HFF-Myc (cell line): ENCODE results near the gene EYS.
"Not testable (repeated sequence)": the region's sequence is repeated elsewhere in the genome, so short reads cannot be mapped to it uniquely, and the experiment has no call there.

Source experiments
- DNase-seq: peaks from one replicate; pipeline ENCODE4 v3.0.0-alpha.2; 2011; ENCODE audit warnings: low read depth; ENCODE audit errors: extremely low read depth
- H3K4me3 ChIP-seq: replicated peaks from 2 replicates; pipeline ENCODE4 v1.5.1; 2011; ENCODE audit warnings: low read depth, mild to moderate bottlenecking, control low read depth, low read length
- CTCF ChIP-seq: IDR thresholded peaks from 2 replicates; pipeline ENCODE4 v1.5.1; 2012; ENCODE audit warnings: mild to moderate bottlenecking, low read depth, low read length, control low read depth; ENCODE audit errors: missing control alignments

Gene EYS

DNA sequence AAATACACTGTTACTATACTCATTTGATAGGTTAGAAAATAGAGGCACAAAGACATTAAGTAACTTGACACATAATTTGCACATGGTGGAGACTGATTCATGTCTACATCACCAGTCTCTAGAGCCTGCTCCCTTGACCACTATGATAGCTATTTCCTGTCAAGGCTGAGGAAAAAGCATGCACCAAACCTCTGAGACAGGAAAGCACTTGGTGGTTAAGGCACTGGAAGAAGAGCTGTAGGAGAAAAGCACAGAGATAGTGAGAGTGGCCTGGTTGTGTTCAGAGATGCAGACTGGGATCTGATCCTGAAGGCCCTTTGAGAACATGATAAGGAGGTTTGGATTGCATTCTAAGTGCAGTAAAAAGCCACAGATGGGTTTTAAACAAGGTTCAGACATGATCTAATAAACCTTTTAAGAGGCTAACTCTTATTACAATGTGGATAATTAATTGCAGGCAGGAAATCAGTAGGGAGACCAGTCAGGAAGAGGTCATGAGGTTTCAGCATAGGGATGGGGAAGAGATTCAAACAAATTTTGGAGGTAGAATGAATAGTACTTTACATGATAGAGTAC is 1902.6 kb downstream of the EYS start:
- H3K4me3 ChIP-seq = peak overlapping the region; percentile 7
- no peak for TF ChIP-seq CTCF
- peak; percentile 88 for DNase-seq

DNA sequence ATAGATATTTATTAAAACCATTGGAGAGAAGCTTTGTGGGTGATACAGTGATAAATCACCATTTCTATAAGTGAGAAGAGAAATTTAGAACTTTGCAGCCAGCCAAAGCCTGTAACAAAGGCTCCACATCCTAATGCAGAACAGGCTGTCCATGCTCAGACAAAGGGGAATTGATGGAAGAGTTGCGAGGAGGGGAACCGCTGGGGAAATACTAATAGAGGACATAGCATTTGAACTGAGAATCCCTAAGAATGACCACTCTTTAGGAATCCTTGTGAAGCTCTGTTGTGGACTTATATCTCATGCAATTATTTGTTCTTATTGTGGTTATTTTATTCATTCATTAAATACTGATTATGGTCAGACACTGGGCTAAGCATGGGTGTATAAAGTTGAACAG is 1903.7 kb downstream of the EYS start:
- TF ChIP-seq CTCF = no peak
- H3K4me3 ChIP-seq = no peak overlapping the region
- no peak for DNase-seq

GRCh38 chr6:63802606-63803206 is 1904.3 kb downstream of the EYS start:
- H3K4me3 ChIP-seq = no peak overlapping the region
- TF ChIP-seq CTCF = peak; percentile 57
- peak; percentile 12 for DNase-seq

DNA sequence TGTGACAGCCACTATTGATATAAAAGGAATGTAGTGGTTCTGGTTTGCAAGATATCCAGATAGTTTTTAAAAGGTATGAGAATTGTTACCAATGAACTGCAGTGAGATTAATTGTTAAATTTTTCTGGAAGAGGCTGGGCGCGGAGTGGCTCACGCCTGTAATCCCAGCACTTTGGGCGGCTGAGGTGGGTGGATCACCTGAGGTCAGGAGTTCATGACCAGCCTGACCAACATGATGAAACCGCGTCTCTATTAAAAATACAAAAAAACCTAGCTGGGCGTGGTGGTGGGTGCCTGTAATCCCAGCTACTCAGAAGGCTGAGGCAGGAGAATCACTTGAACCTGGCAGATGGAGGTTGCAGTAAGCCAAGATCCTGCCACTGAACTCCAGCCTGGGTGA is 1906.6 kb downstream of the EYS start:
- not testable (repeated sequence) for H3K4me3 ChIP-seq, DNase-seq

DNA sequence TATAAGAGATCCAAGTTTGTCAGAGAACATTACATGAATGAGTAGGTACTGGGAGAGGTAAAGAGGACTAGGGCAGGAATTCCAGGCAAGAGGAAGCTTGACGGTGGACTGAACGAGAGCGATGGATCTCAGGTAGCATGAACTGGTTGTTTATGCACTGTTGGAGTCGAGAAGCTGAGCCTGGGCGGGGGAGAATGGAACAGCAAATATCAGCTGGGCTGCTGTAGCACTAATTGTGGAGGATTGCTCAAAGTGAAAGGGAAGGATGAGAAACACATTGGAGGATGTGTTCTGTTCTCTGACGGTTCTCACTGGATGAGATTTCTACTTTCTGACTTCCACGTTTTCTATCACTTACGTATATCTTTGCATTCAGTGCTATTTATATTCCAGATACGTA is 1907.2 kb downstream of the EYS start:
- DNase-seq = no peak
- H3K4me3 ChIP-seq = no peak overlapping the region
- TF ChIP-seq CTCF = no peak

DNA sequence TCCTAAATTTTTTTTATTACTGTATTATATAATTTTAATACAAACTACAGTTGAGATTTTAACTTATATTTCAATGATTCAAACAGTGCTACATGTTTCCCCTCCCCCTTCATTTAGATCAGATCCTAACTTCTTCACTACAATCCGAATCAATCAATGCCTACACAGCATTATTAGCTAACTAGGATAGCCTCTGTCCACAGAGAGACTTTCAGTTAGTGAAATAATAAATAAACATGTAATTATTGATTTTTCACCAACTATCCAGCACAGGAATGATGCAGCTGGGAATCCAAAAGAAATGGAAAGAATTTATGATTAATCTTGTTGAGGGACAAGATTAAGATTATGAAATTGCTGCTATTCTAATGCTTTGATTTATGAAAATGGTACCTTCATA is 1907.7 kb downstream of the EYS start:
- no peak overlapping the region for H3K4me3 ChIP-seq
- no peak for DNase-seq
- no peak for TF ChIP-seq CTCF

DNA sequence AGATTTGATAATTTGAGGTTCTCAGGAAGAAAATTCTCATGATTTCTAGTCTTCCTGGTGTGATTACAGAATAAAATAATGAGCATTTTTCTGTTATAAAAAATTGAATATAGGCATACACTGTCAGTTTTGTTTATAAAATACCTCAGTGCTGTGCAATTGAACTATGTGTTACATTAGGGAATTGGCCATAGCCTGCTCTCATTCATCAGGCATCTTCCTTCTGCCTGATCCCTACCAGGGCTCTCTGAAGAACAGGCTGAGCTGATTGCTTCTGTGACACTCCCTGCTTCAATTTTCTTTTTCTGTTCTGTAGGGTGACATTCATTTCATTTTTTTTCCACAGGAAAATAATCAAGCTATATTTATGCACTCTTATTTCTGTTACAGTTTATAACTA is 1908.6 kb downstream of the EYS start:
- TF ChIP-seq CTCF = no peak
- H3K4me3 ChIP-seq = no peak overlapping the region
- no peak for DNase-seq
